Measurements from ENCODE around the gene DMC1. TPM values are rescaled to one million over a fixed set of nuclear protein-coding genes. Genes with fewer than 3 reads are reported as not detected.

Gene DMC1
- total and polyA plus RNA-seq, 10 of the 15 experiments (the other 5 are each of a cell fraction or from before 2014, with no cell fraction given), result 1.0 to 21.0 (median 4.5) TPM

DNA sequence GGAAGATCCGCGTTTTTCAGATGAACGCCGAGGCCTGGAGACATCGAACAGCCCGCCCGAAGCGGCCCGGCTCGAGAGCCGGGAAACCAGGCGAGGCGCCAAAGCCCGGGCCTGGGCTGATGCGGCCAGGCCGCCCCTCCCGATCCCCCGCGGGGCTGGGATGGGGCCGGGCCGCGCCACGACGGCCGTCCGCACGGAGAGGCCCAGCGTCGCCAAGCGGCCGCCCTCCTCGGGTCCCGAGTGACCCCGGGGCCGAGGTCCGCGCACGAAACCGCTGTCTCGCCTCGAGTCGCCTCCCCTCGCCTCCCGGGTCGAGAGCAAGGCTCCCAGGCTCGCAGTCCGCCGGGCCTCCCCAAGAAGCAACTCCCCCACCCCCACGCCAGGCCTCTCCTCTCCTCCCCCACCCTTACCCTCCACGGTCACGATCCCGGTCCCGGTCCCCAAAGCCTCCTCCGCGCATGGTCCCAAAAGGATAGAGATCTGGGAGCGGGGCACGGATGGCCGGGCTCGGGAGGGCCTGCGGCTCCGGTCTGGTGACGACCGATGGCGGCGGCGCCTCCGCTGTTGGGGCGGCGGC lies 64.4 kb downstream of the DMC1 start:
- SMC1A ChIA-PET (ENCODE audit: uncharacterized antibody, unreplicated experiment), result no interaction called here
- in situ Hi-C loops (cut with MboI), result no loop called here
- Histone ChIP-seq H3K4me2 (ENCODE audit: control insufficient read depth, insufficient read depth) (peak overlapping the region; percentile 88; the same call in 1 of the 2 replicates), H3K27ac (ENCODE audit: control insufficient read depth, insufficient read depth) (peak overlapping the region; percentile 86), H3K36me3 (ENCODE audit: control insufficient read depth in 2 of 2, insufficient read depth in 2 of 2, low read length in 1 of 2) (peaks cover 0 to 25% of the 10 kb centered on the region in 2 experiments; a peak in 3 of 4 replicates), H3K9ac (ENCODE audit: control insufficient read depth, insufficient read depth, low read length) (peak overlapping the region; percentile 100), H2AFZ (ENCODE audit: control insufficient read depth, low read depth, low read length) (peak overlapping the region; percentile 69; the same call in 1 of the 2 replicates), H3K79me2 (ENCODE audit: control insufficient read depth, insufficient read depth, low read length) (peaks cover 54% of the 10 kb centered on the region), H4K20me1 (ENCODE audit: control insufficient read depth, insufficient read depth) (peaks cover 7% of the 10 kb centered on the region; the same call in 1 of the 2 replicates), H3K4me1 (ENCODE audit: control insufficient read depth, insufficient read depth, low read length) (no peaks in the 10 kb centered on the region; the same call in none of the 2 replicates), H3K27me3 (replicated peaks in 1 of 2; ENCODE audit: control insufficient read depth in 2 of 2, insufficient read depth in 2 of 2, low read length in 1 of 2) (no peaks in the 10 kb centered on the region), H3K9me3 (replicated peaks; ENCODE audit: control insufficient read depth, insufficient read depth, low read length) (no peaks in the 10 kb centered on the region), H3K4me3 (peak overlapping the region; percentile 96)
- FAIRE-seq, result no peak
- POLR2A ChIA-PET, result no interaction called here
- ATAC-seq, result peak; percentile 63
- RAD21 ChIA-PET (ENCODE audit: unreplicated experiment), result no interaction called here
- BruUV-seq (replicated peaks), result no TSS peak
- intact Hi-C loops (cut with micrococcal nuclease; ENCODE audit: unreplicated experiment), result loop anchor here (2.0 to 10.0 kb wide), 2 partner anchors 65 to 199 kb away; partner anchors contain the start of genes DMC1, GTPBP1 and JOSD1
- DNase-seq (ENCODE audit: low read depth, low spot score), result no peak
- WGBS (ENCODE audit: insufficient coverage, insufficient replicate concordance, low lambda C conversion rate, missing lambda C conversion rate), result 1% methylated on average over 58 of the region's 69 CpGs
- CTCF ChIA-PET, result no interaction called here
- no peak for TF ChIP-seq MAX (IDR thresholded peaks at IDR 0.05; ENCODE audit: low read depth, low read length)
- TF ChIP-seq ASH2L (IDR thresholded peaks at IDR 0.05; ENCODE audit: borderline replicate concordance, low read depth), result no peak
- TF ChIP-seq DPF2 (IDR thresholded peaks at IDR 0.05), result 0 out of 2 replicates have a peak, but pooled peaks have one; percentile 8
- no peak for TF ChIP-seq TCF12 (IDR thresholded peaks at IDR 0.05; ENCODE audit: low read depth, low read length)
- TF ChIP-seq, protein P1, sequence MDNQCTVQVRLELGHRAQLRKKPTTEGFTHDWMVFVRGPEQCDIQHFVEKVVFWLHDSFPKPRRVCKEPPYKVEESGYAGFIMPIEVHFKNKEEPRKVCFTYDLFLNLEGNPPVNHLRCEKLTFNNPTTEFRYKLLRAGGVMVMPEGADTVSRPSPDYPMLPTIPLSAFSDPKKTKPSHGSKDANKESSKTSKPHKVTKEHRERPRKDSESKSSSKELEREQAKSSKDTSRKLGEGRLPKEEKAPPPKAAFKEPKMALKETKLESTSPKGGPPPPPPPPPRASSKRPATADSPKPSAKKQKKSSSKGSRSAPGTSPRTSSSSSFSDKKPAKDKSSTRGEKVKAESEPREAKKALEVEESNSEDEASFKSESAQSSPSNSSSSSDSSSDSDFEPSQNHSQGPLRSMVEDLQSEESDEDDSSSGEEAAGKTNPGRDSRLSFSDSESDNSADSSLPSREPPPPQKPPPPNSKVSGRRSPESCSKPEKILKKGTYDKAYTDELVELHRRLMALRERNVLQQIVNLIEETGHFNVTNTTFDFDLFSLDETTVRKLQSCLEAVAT (IDR thresholded peaks at IDR 0.05), result no peak
- TF ChIP-seq CBX5 (IDR thresholded peaks at IDR 0.05; ENCODE audit: low read depth), result no peak
- TF ChIP-seq ZNF24 (IDR thresholded peaks at IDR 0.05), result 0 out of 2 replicates have a peak, but pooled peaks have one; percentile 36
- TF ChIP-seq KAT2A (conservative IDR thresholded peaks at IDR 0.05; ENCODE audit: control insufficient read depth, low read depth, low read length), result no peak
- TF ChIP-seq NFYB (IDR thresholded peaks at IDR 0.05; ENCODE audit: insufficient read depth, low read depth, low read length), result no peak
- TF ChIP-seq MEF2B (IDR thresholded peaks at IDR 0.05; ENCODE audit: partially characterized antibody, poor library complexity, severe bottlenecking), result no peak
- TF ChIP-seq CHD2 (IDR thresholded peaks at IDR 0.05; ENCODE audit: borderline replicate concordance, low read depth, low read length), result peak; percentile 73
- TF ChIP-seq TCF7 (IDR thresholded peaks at IDR 0.05; ENCODE audit: borderline replicate concordance), result no peak
- TF ChIP-seq, protein P2, sequence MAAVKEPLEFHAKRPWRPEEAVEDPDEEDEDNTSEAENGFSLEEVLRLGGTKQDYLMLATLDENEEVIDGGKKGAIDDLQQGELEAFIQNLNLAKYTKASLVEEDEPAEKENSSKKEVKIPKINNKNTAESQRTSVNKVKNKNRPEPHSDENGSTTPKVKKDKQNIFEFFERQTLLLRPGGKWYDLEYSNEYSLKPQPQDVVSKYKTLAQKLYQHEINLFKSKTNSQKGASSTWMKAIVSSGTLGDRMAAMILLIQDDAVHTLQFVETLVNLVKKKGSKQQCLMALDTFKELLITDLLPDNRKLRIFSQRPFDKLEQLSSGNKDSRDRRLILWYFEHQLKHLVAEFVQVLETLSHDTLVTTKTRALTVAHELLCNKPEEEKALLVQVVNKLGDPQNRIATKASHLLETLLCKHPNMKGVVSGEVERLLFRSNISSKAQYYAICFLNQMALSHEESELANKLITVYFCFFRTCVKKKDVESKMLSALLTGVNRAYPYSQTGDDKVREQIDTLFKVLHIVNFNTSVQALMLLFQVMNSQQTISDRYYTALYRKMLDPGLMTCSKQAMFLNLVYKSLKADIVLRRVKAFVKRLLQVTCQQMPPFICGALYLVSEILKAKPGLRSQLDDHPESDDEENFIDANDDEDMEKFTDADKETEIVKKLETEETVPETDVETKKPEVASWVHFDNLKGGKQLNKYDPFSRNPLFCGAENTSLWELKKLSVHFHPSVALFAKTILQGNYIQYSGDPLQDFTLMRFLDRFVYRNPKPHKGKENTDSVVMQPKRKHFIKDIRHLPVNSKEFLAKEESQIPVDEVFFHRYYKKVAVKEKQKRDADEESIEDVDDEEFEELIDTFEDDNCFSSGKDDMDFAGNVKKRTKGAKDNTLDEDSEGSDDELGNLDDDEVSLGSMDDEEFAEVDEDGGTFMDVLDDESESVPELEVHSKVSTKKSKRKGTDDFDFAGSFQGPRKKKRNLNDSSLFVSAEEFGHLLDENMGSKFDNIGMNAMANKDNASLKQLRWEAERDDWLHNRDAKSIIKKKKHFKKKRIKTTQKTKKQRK (IDR thresholded peaks at IDR 0.05; ENCODE audit: low read depth, low read length), result no peak
- TF ChIP-seq KDM1A (IDR thresholded peaks at IDR 0.05; ENCODE audit: borderline replicate concordance), result no peak
- no peak for TF ChIP-seq ZZZ3 (IDR thresholded peaks at IDR 0.05; ENCODE audit: control insufficient read depth, insufficient read length, low read depth)
- TF ChIP-seq RBBP5 (conservative IDR thresholded peaks at IDR 0.05), result no peak

Measured in GM12878 (cell line).